ENCODE data around the gene SLC5A4.

SLC5A4 gene

DNA sequence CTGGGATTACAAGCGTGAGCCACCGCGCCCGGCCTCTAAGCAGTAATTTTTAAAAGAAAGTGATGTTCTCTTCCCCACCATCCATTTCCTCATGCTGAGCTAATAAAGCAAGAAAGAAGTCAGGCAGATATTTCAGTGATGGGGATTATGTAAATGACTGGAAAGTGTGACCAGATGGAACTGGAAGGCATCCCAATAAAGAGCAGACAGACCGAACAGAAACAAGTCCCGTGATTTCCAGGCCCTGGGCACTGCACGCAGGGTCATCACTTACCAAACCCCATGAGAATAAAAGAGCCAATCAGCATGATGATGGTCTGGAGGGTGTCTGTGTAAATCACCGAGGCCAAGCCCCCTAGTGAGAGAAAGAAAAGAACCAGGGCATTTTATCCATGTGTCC, 18.2 kb downstream of the SLC5A4 start:
- no peak overlapping the region for H3K27ac ChIP-seq
- no peak for DNase-seq (ENCODE audit: low read depth, low spot score)

DNA sequence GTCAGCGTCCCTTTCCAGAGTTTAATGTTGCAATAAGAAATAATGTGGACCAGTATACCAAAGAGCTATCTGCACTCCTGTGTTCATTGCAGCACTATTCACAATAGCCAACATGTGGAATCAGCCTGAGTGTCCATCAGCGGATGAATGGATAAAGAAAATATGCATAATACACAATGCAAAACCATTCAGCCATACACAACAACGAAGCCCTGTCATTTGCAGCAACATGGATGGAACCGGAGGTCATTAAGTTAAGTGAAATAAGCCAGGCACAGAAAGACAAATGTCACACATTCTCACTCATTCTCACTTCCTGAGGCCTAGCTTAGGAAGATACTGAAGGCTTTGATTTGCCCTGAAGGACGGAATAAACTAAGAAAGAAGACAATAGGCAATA, 22.1 kb downstream of the SLC5A4 start:
- DNase-seq (ENCODE audit: low read depth, low spot score) = no peak

DNA sequence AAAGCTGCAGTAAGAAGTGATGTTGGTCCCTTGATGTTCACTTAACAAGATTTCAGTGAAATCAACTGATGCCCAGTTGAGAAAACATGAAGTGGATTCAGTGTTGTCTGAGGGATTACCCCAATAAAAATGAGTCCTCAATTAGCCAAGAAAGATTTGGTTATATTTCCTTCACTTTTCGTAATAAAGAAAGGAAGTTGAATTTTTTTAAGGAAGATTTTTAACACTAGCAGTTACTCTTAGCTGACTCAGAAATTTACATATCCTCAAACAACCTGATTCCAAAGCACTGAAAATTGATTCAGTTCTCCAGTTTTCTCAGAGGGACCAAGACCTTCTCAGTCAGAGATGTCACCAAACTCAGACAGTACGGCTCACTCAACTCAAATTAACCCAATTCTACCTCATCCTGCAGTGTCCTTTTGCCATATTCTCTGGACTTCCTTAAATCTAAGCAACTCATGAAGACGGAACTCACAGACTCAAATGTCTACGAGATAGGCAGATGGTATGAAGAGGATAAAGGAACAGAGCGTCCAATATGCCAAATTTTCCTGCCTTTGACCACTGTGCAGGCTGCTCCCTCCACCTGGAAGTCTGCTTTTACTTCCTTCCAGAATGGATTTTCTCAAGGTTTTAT, 22.8 kb downstream of the SLC5A4 start:
- no peak for DNase-seq (ENCODE audit: low read depth, low spot score)

More for the DNA sequence above, 22.1 kb downstream of the SLC5A4 start:
- H3K27ac ChIP-seq = no peak overlapping the region

DNA sequence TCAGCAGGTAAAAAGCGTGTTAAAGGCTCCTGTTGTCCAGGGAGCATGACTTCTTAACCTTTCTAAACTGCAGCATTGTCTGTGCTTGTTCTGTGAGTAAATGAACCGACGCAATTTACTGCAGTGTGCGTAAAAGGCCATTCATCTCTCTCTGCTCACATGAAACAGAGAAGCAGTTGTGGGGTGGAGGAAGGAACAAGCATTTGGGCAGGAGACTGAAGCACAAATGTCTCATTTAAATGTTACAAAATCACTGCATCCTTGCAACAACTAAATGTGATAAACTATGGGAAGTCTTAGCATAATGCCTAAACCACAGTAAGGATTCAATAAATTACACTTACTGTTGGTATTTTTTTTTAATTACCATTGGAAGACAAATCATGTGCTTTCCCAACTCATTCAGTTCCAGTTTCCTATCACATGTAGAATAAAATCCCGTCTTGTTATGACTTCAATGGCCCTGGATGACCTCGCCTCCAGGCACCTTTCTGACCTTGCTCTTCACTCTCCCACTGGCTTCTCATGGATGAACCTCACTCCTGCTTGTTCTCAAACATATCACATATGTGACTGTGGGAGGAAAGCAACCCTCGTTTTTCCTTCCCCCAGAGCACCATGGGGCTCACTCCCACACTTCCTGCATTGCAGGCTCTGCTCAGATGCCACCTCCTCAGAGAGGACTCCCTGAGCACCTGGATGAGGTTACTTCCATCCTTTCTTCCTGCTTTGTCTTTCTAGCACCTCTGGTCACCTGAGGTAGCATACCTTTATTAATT, 28.6 kb downstream of the SLC5A4 start:
- no peak overlapping the region for H3K27ac ChIP-seq
- DNase-seq (ENCODE audit: low read depth, low spot score) = no peak

More for the DNA sequence above, 22.8 kb downstream of the SLC5A4 start:
- H3K27ac ChIP-seq = no peak overlapping the region

DNA sequence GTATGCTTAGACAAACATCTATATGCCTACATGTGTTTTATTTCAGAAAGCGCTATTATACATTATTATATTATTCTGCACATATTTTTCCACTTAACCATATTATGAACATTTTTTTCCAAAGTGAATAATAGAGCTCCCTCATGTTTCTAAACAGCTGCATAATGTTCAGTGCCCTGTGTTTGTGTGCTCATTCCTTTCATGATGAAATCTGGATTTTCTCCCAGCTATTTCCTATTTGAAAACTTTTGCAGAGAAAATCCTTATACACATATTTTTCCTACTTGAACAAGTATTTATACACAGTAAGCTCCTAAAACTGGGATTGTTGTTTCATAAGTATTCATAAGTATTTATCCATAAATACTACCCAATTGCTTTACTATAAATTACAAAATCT, 32.2 kb downstream of the SLC5A4 start:
- no peak overlapping the region for H3K27ac ChIP-seq
- no peak for DNase-seq (ENCODE audit: low read depth, low spot score)

DNA sequence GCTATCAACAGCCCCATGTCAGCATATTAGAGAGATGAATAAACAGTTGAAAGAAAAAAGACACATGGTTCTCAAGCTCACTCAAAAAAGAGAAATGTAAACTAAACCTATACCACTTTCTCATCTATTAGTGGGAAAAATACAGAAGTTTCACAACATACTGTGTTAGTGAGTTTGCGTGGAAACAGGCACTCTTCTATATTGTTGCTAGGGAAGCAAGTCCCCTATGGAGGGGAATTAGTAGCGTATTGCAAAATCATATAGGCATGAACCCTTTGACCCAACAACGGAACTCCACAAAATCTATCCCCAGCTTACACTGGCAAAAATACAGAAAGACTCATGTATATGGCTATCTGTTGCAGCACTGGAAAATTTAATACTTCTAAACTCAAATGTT, 36.1 kb downstream of the SLC5A4 start:
- no peak overlapping the region for H3K27ac ChIP-seq
- no peak for DNase-seq (ENCODE audit: low read depth, low spot score)

DNA sequence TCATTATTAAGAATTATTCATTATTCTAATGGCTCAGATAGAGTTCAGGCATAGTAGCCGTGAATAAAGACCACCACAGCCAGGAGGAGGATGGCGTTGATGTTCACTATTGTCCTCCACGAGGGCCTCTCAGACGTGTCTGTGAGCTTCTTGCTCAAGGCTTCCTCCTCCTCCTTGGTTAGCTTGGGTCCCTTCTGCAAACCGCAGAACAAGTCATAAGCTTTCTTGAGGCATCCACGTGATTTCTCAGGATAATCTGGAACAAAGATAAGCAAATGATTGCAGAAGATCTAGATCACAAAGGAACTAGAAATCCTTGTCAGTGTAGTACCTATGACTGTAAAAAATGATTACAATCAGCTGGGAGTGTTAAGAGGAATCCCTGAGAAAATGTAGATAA, 36.7 kb downstream of the SLC5A4 start:
- no peak overlapping the region for H3K27ac ChIP-seq
- no peak for DNase-seq (ENCODE audit: low read depth, low spot score)

DNA sequence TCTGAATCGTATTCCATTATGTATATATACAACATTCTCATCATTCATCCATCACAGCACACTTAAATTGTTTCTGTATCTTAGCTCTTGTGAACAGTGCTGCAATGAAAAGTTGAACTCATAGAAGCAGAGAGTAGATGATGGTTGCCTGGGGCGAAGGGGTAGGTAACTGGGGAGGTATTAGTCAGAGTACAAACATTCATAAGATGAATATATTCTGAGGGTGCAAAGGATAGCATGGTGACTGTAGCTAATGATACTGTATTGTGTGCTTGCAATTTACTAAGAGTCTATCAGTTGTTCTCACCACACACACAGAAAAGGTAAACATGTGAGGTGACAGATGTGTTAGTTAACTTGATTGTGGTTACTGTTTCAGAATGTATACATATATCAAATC, 37.7 kb downstream of the SLC5A4 start:
- DNase-seq (ENCODE audit: low read depth, low spot score) = no peak
- no peak overlapping the region for H3K27ac ChIP-seq

DNA sequence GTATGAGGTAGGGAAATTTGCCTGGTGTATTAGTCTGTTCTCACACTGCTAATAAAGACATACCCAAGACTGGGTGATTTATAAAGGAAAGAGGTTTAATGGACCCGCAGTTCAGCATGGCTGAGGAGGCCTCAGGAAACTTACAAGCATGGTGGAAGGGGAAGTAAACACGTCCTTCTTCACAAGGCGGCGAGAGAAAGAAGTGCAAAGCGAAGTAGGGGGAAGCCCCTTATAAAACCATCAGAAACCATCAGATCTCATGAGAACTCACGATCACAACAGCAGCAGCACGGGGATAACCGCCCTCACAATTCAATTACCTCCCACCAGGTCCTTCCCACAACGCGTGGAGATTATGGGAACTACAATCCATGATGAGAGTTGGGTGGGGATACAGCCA, 38.2 kb downstream of the SLC5A4 start:
- DNase-seq (ENCODE audit: low read depth, low spot score) = no peak
- no peak overlapping the region for H3K27ac ChIP-seq

DNA sequence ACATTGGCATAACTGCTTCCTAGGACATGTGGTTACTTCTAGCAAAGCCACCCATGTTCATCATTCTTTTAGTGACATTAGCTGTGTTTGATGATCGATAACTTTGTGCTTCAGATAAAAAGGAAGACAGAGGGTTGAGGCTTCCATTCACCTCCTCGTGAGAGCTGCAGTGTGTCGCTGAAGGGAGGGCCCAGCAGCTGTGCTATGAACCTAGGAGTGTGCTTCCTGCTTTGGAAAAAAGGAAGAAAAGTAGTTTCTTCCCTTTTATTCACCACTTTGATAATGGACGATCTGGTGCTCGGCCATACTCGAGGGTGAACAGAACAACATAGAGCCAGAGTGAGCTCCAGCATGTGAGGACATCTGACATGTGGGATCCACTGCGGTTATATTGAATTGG, 44.1 kb downstream of the SLC5A4 start:
- DNase-seq (ENCODE audit: low read depth, low spot score) = no peak
- H3K27ac ChIP-seq = no peak overlapping the region

DNA sequence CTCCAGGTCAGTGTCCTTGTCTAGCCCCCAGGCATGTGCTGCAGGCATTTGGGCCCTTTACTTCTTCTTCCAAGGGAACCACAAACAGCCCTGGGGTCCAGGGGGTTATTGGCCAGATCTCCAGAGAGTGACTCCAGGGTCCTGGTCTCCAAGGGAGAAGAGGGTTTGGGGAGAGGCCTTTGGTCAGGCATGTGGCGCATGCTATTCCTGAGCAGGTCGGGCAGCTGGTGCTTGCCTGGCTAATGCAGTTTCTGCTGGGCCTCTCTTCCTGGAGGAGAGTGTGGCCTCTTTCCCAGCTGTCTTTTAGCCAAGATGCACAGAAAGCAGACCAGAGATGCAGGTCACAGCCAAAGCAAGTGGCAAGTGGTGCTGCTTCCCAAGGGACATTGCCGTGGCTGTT, 46.5 kb downstream of the SLC5A4 start:
- H3K27ac ChIP-seq = no peak overlapping the region
- DNase-seq (ENCODE audit: low read depth, low spot score) = no peak

DNA sequence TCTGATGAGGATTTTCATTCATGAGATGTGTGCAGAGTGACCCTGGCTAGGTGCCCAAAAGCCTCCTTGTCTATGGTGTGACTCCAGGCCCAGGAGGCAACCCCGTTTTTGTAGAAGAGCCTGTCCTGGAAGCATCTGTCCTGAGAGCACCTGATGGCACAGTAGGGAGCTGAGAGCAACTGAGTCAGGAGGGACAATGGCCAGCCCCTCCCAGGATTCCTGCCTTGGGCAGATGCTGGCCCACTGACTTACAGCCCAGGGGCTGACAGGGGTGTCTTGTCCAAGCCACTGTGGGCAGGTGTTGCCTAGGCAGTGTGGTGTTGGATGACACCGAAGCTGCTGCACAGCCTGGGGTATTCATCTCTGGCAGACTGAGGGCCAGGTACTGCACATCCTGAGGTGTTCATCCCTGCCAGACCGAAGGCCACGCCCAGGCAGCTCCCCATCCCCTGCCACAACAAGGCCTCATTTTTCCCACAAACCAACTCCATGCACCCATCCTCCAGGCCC, 47.1 kb downstream of the SLC5A4 start:
- no peak overlapping the region for H3K27ac ChIP-seq
- no peak for DNase-seq (ENCODE audit: low read depth, low spot score)

DNA sequence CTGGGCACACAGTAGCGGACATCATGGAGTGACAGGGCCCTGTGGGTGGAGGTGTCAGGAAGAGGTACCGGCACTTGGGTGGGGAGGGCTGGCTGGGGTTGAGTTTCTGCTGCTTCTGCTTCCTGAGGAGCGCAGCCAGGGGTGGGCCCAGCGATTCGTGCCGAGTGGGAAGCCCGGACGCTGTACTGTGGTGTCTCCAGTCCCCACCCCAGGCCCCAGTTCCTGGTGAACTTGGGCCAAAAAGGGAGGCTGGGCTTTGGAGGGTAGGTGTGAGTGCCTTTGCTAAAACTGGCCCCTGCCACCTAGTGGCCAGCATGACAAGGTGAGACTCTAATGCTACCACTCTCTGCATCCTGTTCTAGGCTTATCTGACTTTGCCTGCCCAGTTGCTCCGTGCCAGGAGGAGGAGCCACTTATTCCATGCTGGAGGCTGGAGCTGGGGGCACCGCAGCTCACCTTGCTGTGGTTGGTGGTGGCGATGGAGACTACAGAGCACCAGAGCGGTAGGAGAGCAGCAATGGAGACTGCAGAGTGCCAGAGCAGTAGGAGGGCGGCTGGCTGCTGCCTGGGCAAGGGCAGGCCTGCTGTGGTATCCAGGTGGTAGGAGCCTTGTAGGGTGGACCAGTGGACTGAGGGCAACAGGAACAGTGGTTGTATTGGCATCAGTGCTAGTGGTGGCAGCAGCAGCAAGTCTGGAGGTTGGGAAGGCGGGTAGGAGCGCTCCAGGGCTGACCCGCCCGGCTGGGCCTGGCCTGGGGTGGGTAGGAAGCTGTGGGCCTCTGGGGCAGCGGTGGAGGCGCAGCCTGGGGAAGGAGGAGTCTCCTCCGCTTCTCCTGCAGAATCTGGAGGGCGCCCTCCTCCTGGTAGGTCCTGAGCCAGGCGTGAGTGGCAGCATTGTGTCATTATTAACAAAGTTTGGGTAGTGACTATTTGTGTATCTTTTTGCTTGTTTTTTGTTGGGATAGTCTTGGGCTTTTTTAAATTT, 48.1 kb downstream of the SLC5A4 start:
- DNase-seq (ENCODE audit: low read depth, low spot score) = no peak
- H3K27ac ChIP-seq = no peak overlapping the region

DNA sequence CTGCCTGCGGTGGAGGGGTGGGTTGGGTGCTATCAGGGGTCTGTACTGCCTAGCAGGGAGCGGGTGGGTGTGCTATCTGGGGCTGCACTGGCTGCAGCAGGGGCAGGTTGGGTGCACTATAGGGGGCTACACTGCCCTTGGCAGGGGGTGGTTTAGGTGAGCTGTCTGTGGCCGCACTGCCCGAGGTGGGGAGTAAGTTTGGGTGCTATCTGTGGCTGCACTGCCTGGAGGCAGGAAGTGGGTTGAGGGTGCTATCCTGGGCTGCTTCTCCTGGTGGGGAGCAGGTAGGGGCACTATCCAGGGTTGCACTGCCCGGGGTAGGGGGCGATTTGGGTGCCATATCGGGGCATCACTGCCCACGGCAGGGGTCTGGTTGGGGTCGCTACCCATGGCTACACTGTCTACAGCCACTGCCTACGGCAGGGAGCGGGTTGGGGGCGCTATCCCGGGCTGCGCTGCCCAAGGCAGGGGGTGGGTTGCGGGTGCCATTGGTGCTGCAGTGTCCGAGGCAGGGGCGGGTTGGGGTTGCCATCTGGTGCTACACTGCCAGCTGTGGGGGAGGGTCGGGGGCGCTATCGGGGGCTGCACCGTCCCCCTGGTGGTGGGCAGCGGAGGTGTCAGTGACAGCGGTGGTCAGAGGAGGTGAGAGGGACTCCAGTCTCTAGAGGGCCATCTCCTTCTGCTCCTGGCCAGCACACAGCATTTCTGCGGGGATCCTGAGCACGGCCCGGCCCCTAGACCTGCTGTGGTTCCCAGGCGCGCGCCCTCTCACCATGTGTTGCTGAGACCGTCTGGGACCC, 49.0 kb downstream of the SLC5A4 start:
- no peak for DNase-seq (ENCODE audit: low read depth, low spot score)
- H3K27ac ChIP-seq = no peak overlapping the region

DNA sequence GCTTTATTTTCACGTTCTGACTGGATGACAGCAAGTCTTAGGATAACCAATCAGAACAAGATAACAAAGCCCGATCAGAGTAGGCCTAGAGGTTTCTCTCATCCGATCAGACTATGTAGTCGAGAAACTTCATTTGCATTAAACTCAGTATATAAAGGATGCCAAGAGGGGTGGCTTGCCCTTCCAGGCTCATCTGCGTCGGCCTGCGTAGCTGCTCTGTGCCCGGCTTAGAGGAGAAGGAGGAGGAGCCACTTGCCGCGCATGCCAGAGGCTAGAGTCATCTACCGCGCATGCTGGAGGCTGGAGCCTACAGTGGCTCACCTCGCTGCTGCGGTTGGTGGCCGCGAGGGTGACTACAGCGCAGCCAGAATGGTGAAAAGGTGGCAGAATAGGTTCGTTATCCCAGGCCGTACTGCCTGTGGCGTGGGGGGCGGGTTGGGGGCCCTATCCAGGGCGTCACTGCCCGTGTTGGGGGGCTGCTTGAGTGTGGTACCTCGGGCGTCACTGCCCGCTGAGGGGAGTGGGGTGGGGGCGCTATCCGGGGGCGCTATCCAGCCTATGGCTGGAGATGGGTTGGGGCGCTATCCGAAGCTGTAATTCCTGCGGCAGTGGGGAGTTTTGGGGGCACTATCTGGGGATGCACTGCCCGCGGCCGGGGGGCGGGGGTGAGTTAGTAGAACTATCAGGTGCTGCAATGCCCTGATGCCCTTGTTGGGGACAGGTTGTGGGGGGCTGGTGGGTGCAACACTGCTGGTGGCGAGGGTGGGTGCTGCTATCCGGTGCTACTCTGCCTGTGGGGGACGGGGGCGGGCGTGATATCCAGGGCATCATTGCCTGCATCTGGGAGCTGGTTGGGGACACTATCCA, 50.1 kb downstream of the SLC5A4 start, which contains the start of gene RFPL2:
RFPL2 (minus strand) TSS at position 218 of the 867 bp plus-strand sequence. CDS start 2,622 bp downstream, outside the sequence.
- no peak for DNase-seq (ENCODE audit: low read depth, low spot score)
- H3K27ac ChIP-seq = no peak within 1 kb of the TSS

DNA sequence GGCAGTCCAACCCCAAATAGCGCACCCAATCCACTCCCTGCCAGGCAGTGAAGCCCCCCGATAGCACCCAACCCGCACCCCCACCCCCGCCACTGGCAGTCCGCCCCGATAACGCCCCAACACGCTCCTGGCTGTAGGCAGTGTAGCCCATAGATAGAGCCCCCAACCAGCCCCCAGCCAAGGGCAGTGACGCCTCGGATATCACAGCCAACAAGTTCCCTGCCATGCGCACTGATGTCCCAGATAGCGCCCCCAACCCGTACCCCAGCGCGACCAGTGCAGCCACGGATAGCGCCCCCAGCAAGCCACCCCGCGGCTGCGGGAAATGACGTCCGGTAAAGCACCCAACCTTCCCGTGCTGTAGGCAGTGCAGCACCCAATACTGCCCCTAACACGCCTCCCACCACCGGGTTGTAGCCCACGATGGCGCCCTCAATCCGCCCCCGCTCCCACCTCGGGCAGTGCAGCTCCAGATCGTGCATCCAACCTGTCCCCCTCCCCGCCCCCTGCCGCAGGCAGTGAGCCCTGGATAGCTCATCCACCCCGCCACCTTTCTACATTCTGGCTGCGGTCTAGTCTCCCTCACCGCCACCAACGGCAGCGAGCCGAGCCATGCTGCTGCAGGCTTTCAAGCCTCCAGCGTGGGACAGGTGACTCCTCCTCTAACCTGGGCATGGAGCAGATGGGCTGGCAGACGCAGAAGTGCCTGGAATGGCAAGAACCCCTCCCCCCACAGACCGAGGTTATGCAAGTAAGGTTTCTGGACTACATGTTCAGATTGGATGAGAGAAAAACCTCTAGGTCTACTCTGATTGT, 50.9 kb downstream of the SLC5A4 start:
- H3K27ac ChIP-seq = no peak overlapping the region

DNA sequence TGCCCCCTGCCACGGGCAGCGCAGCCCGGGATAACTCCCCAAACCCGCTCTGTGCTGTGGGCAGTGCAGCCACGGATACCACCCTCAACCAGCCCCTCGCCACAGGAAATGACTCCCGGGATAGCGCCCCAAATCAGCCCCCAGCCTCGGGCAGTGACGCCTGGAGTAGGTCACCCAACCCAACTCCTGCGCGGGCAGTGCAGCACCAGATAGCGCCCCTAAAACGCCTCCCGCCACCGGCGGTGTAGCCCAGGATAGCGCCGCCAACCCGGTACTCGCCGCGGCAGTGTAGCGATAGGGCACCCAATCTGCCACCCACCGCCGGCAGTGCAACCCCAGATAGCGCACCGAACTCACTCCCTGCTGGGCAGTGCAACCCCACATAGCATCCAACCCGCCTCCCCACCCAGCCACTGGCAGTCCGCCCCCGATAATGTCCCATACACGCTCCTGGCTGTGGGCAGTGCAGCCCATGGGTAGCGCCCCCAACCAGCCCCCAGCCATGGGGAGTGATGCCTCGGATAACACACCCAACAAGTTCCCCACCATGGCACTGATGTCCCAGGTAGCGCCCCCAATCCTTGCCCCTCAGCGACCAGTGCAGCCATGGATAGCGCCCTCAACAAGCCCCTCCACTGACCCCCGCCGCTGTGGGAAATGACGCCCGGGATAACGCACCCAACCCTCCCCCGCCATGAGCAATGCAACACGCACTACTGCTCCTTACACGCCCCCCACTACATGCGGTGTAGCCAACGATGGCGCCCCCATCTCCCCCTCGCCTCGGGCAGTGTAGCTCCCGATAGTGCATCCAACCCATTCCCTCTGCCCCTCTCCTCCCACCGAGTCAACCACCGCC, 51.7 kb downstream of the SLC5A4 start:
- DNase-seq (ENCODE audit: low read depth, low spot score) = no peak
- H3K27ac ChIP-seq = no peak overlapping the region

More for the DNA sequence above, 50.9 kb downstream of the SLC5A4 start:
- no peak for DNase-seq (ENCODE audit: low read depth, low spot score)
